HEK293 (cell line): ENCODE measurements around the gene PHGDH.

ENCODE experiments used
- PRDM1 ChIP-seq: fragments of 450-650 bp; formaldehyde crosslinking; IDR thresholded peaks from 2 replicates; pipeline ENCODE4; 2016; ENCODE audit warnings: missing biosample characterization, missing genetic modification characterization
- ZNF366 ChIP-seq: fragments of 450-650 bp; formaldehyde crosslinking; conservative IDR thresholded peaks from 2 replicates; pipeline ENCODE4 v1.5.1; 2016; ENCODE audit warnings: missing biosample characterization, missing genetic modification characterization

DNA sequence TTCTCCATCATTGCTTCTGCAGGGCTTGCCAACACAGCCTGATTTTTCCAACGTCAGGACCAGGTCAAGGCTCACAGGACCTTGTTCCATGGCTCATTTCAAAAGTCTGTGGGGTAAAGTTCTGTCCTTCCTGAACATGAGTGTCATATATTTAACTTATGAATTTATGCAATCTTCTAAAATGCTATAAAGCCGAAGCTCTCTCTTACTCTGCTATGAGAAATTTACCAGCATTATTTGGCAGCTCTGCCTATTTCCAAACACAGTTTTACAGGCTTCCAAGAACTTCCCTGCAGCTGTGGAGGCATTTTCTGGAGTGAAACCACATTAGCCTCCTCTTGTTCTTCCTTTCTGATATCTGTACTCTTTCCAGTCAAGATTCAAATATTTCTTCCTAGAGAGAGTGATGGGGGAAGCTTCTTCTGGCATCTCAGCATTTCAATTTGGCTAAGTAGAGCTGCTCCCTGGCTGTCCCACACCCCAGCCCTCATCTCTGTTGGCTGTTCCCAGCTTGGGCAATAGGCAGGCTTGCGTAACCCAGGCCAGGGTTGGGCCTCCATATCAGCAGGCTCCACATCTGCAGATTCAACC is 72.6 kb downstream of the PHGDH start:
- TF ChIP-seq PRDM1 (tag by site-specific recombination) (no peak), ZNF366 (tag by site-specific recombination) (no peak)
